CD4-positive, alpha-beta T cell treated with Interleukin-4 for 1 hour (primary cell): ENCODE measurements around the gene FOXL3.

Experiments used
- DNase-seq, 2 donors: peaks; one replicate each; pipeline ENCODE4 v3.0.0-alpha.2; 2020 to 2022

FOXL3 gene

DNA sequence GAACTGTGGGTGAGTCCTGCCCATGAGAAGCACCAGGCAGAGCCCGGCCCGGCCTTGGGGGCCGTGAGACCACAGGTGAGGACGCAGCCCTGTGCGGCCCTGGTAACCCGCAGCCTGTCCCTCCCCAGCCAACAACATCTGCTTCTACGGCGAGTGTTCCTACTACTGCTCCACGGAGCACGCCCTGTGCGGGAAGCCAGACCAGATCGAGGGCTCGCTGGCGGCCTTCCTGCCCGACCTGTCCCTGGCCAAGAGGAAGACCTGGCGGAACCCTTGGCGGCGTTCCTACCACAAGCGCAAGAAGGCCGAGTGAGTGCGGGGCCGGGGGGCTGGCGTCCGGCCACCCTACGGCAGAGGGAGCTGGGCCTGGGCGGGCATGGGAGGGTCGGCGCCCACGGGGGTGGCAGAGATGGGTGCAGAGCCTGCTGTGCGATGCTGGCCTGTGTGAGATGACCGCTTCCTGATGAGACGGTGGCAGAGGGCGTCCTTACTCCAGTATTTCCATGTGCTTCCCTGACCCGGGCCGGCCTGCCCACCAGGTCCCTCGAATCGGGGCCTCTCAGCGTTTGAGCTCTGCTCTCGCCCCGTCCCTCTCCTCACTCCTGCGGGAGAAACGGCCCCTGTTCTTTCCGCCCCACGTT lies 34.1 kb upstream of the FOXL3 start:
- no peak for DNase-seq

DNA sequence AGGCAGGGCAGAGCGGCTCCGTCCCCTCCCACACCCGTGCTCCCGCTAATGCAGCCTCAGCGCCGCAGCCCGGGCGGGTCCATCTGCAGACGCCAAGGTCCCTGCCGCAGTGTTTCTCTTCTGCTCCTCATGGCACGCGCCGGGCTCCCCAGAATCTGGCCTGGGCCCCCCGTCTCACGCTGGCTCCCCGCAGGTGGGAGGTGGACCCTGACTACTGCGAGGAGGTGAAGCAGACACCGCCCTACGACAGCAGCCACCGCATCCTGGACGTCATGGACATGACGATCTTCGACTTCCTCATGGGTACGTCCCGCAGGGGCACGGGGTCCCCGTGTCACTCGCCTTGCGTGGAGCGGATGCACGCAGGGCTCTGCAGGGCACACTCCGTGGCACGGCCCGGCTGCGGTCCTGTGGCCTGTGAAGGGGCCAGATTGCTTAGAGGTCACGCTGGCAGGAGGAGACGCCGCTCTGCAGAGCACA lies 33.5 kb upstream of the FOXL3 start:
- no peak for DNase-seq

DNA sequence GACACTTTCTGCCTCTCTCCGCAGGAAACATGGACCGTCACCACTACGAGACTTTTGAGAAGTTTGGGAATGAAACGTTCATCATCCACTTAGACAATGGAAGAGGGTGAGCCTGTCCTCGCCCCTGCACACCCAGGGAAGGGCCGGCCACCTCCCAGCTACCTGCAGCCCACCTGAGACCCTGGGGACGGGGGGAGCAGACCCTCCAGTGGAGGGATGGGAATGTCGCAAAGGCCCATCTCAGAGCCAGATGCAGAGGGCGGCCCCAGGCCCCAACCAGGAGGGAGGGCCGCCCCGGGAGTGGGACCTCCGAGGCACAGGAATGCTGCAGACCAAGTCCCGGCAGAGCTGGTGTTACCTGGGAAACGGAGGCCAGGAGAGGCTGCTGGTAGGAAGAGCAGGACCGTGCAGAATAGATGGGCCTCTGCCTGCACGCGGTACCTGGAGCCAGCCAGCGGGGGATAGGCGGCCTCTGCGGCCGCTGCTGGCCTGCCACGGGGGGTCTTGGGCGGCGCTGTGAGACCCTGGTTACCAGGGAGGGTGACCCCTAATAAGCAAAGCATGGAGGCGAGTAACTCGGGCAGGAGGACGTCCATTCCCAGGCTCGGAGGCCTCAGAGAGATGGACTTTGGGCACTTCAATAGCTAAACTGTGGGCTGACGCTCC lies 32.9 kb upstream of the FOXL3 start:
- no peak for DNase-seq

DNA sequence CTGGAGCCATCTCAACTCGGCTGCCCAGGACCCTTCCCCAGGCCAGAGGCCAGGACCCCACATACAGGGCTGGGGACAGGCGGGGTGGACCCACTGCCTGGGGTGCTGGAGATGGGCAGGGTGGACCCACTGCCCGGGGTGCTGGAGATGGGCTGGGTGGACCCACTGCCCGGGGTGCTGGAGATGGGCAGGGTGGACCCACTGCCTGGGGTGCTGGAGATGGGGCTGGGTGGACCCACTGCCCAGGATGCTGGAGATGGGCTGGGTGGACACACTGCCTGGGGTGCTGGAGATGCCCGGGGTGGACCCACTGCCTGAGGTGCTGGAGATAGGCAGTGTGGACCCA lies 32.4 kb upstream of the FOXL3 start:
- DNase-seq = no peak

DNA sequence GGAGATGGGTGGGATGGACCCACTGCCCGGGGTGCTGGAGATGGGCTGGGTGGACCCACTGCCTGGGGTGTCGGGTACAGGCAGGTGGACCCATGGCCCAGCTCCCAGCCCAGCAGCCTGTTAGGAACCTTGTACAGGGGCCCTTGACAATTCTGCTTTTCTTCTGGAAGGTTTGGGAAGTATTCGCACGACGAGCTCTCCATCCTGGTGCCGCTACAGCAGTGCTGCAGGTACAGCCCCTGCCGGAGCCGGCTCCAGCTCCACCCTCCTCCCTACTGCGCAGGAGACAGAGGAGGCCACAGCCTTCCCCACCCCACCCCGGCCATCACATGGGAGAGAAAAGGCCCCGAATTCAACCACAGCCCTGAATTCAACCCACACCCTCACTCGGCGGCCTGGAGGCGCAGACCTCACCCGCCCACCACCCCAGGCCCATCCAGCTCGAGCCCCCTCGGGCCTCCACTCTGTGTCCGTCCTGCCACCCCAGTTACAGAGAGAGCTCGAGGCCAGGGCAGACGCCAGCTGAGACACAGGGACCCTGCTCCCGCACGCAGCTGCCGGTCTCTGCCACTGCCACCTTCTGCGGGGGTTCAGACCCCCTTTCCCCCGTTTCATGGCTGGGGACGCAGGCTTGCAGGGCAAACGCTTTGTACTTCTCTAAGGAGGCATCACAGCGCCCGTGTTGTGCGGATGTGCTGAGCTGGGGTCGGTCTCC lies 31.3 kb upstream of the FOXL3 start:
- no peak for DNase-seq

DNA sequence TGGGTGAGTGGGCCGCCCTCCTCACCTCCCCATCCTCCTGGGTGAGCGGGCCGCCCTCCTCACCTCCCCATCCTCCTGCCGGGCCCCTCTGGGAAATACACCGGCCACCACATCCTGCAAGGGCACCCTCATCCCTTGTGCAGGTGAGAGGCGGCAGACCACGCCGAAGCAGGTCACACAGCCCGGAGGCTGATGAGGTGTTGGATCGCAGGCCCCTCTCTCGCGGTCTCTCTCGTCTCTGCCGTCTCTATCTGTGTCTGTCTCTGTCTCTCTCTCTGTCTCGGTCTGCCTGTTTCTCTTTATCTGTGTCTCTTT lies 30.8 kb upstream of the FOXL3 start:
- no peak for DNase-seq

DNA sequence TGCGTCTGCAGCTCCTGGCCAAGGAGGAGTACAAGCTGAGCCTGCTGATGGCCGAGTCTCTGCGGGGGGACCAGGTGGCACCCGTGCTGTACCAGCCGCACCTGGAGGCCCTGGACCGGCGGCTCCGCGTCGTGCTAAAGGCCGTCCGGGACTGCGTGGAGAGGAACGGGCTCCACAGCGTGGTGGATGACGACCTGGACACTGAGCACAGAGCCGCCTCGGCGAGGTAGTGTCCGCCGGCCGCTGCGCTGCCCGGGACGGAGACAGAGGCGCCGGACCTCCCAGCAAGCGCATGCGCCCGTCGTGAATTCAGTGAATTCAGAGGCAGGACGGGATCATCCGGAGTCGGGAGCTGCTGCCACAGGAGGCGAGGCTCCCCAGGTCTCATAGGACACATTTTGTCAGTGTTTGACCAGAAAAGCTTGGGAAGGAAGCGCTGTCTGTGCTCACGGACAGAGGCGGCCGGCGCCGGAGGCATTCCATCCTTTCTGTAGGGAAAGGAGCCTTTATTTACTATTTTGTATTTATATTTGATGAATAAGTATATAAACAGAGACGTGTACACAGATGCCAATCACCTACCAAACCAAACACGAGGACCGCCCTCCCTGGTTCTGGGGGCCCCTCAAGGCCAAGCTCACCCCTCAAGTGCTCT lies 30.1 kb upstream of the FOXL3 start:
- DNase-seq = no peak

DNA sequence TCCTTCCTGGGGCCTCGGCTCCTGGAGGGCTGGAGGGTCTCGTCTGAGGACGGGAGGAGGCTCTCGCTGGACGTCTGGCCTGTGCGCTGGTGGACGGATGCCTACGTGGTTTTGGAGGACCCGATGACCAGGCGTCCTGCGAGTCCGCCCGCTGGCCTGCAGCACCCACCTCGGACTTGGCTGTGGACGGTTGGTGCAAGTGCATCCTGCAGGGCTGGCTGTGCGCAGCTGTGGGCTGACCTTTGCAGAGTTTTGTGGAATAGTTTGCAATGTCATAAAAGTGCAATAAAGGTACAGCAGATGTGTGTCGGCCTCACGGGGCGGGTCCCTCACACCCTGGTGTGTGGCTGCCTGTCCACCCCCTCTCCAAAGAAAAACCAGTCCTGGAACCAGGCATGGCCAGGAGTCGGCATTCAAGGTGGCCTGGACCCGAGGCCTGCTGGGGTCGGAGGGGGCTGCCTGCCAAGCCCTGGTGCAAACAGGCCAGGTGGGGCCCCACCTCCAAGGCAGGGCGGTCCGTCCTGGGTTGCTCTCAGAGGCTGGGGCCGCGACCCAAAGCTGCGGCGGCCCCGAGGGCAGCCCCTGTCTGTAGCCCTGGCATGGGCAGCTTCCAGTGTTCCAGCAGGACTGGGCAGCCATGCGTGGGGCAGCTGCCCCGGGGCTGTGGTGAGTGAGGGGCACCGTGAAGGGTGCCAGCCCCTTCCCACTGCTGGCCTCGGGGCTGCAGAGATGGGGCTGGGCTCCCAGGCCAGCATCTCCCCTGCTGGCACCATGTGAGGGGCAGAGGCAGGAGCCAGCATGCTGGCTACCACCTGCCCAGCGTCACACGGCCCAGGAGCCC lies 29.3 kb upstream of the FOXL3 start:
- DNase-seq = no peak

DNA sequence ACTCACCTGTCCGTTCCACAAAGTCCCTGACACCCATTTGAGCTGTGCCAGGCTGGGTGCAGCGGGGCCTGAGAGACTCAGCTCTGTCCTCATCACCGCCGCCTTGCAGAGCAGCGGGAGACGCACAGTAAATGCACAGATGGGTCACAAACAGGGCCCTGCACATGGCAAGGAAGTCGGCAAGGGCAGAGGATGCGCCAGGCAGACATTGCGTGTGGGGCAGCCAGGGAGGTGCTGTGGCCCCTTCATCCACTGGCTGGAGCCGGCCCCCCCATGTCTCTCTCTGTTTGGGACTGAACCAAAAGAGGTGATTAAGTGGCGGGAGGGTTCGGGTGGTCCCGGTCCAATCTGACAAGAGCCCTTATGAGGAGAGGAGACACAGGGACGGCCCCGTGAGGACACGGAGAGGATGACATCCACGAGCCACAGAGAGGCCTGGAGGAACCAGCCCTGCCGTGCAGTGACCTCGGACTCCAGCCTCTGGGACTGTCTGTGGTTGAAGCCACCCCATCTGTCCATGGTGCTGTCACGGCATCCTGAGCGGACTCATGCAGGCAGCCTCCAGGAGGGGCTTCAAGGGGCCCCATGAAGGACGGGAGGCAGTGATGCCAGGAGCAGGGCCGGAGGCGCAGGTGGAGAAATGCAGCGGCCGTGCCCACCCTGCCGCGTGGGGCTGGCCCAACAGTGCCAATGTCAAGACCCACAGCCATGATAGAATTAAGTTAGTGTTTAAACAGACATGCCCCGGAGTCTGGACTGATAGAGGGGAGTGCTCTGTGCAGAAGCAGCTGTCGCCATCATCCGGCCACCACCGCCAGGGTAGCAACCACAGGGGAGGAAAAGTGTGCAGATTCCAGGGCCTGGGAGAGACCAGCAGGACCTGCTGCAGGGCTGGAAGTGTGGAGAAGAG lies 28.4 kb upstream of the FOXL3 start:
- no peak for DNase-seq

DNA sequence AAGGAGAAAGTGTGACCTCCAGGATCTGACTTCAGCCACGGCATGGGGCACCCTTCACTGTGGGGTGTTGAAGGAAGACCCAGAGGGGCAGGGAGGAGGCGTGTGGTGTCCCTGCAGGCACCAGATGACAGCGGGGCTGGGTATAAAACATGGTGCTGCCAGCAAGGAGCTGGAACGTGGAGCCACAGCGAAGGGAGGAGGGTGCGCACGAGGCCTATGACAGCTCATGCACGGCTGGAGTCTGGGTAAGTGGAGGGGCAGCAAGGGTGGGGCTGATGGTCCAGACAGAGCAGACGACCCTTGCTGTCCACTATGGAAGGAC lies 27.8 kb upstream of the FOXL3 start:
- no peak for DNase-seq

DNA sequence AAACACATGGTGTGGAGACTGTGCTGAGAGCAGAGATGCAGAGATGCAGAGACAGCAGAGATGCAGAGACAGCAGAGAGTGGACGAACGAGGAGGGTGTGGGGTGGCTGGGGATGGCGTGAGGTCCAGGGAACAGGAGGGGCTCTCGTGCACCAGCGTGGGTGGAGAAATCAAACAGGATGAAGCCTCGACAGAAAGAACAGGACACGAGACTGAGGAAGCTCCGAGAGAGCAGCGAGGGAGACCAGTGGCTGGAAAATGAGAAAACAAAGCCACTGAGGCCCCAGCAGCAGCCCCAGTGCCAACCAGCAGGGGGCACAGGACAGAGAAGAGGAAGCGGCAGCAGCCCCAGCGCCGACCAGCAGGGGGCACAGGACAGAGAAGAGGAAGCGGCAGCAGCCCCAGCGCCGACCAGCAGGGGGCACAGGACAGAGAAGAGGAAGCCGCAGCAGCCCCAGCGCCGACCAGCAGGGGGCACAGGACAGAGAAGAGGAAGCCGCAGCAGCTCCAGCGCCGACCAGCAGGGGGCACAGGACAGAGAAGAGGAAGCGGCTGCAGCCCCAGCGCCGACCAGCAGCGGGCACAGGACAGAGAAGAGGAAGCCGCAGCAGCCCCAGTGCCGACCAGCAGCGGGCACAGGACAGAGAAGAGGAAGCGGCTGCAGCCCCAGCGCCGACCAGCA lies 27.2 kb upstream of the FOXL3 start:
- peak; percentile 53 to 54 for DNase-seq

DNA sequence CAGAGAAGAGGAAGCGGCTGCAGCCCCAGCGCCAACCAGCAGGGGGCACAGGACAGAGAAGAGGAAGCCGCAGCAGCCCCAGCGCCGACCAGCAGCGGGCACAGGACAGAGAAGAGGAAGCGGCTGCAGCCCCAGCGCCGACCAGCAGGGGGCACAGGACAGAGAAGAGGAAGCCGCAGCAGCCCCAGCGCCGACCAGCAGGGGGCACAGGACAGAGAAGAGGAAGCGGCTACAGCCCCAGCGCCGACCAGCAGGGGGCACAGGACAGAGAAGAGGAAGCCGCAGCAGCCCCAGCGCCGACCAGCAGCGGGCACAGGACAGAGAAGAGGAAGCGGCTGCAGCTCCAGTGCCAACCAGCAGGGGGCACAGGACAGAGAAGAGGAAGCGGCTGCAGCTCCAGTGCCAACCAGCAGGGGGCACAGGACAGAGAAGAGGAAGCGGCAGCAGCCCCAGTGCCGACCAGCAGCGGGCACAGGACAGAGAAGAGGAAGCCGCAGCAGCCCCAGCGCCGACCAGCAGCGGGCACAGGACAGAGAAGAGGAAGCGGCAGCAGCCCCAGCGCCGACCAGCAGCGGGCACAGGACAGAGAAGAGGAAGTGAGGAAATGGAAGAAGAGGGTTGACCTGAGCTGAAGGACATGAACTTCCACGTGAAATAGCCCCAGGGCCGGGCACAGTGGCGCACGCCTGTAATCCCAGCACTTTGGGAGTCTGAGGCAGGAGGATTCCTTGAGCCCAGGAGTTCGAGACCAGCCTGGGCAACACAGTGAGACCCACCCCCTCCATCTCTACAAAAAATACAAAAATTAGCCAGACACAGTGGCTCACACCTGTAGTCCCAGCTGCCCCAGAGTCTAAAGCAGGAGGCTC lies 26.3 kb upstream of the FOXL3 start:
- peak; percentile 31 to 73 for DNase-seq

DNA sequence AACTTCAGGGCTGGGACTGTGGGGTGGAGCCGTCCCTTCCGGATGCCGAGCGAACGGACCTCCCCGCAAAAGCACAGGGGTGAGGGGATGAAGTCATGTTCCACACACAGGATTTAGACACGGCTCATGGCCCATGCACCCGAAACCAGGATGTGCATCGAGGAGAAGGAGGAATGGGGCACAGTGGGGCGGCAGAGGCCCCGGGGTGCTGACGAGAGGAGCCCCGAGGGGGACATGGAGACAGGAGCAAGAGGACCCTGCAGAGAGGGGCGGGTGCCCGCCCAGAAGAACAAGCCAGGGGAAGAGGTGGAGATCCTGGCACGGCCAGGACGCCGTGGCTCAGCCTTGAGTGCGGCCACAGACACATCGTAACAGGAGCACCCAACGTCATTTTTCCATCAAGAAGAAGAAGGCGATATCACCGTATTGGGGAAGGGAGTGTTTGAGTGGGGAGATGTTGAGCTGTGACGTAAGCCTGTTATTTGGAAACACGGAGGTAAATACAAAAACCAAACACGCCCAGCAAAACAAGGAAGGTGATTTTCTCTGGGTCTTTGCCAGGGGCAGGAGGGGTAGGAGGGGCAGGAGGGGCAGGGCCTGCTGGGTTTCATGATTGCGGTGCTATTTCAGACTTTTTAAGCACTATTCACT lies 25.3 kb upstream of the FOXL3 start:
- no peak for DNase-seq

DNA sequence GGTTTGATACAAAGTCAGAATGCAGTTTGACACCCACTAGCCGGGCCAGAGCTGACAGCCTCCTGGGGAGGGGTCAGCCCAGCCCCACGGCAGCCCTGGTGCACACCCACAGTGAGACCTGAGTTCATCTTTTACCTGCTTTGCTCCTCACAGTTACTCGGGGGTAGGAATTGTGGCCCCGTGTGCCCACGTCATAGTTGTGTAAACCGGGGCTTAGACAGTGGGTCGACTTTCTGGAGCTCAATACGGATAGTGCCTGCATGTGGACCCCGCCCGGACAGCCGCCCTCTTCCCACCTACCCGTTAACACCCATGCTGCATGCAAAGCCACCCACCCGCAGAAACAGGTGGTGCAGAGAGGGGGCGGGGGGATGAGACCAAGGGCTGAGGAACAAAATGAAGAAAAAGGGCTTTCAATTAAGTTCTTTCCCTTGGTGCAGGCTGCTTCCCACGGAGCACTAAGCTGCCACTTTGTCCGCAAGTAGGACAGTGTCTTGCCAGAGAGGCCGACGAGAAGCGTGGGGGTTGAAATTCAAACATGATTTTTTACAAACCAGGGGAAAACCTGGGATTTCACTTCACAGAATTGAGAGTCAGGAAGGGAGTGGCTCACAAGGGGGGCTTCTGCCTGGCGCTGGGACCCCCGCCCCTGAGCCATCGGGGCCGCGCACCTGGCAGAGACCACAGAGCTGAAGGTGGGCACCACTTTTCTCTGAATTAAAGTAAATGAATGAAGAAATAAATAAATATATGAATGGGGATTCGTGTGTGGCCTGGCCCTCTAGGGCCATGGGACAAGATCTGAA lies 24.6 kb upstream of the FOXL3 start:
- no peak for DNase-seq

DNA sequence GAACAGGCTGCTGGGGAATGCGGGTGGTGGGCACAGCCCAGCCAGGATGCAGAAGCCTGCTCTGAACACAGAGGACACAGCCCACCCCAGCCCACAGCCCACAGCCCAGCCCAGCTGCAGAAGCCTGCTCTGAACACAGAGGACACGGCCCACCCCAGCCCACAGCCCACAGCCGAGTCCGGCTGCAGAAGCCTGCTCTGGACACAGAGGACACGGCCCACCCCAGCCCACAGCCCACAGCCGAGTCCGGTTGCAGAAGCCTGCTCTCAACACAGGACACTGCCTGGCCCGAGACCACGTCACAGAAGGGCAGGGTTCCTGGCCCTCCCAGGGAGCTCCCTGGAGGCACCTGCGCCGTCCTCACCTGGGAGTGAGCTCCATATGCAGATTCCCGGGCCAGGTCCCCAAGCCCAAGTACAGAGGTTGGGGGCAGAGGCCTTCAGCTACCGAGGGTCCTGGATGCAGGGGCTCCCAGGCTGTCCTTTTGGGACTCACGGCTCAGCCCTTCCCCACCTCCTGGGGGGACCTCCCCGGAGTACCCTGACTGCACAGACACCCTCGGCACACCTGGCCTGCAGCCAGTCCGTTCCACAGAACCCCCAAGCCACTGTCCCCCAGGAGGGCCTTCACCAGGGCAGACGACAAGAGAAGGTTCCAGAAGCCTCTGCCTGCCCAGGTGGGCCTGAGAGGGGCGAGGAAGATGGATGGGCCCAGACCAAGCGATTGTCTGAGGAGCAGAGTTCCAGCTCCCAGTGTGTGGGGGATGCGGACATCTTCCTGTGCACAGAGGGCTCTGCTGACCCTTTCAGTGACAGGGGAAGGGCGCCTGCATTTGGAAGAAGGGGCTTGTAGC lies 23.7 kb upstream of the FOXL3 start:
- DNase-seq = no peak

DNA sequence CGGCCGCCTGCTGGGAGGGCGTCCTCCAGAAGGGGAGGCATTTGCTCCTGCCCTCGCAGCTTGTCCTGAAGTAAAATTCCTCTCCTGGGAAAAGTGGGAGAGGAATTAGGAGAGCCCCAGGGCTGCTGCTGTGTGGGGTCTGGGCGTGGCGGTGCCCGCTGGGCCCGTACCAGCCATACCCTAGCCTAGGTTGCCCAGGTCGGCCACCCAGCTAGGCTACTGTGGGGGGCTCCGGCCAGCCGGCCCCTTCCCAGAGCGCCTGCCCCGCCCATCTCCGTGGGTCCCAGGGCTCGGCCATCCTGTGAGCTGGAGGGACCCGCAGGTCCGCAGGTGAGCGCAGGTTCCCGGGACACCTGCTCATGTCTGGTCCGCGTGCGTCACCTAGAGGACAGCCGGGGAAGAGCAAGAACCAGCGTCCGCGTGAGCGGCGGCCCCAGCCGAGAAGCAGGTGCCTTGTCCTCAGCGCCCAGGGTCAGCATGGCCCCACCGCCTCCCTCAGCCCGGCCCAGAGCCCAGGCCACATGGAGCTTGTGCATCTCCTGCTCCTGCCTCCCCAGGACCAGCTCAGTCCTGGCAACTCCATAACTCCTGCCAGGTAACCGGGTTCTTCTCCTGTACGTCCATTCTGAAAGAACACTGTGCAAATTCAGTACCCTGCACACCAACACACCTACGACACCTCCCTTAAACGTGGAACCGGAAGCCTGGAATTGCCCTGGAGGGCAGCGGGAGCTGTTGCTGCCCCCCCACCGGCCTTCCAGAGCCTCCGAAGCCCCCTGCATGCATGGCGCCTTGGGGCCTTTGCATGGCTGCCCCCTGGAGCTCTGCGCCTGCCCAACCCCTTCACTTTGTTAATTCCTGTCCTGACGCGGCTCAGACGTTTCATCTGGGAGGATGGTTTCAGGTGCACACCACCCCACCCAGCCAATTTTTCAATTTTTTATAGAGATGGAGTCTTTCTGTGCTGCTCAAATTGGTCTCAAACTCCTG lies 22.8 kb upstream of the FOXL3 start:
- DNase-seq = no peak

DNA sequence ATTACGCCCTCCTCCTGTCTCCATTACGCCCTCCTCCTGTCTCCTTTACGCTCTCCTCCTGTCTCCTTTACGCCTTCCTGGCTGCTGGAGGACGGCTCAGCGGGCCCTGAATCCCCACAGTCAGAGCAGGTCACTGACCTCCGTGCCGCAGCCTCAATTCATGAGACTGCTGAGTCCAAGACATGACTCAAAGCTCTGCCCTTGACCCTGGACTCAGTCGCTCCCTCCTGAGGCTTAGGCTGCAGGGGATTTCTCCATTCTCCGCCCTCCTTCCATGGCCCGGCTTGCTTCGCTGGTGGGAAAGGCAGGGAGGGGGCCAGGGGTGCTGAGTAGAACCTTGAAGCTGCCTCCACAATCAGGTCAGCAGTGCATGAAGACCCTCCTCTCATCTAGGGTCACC lies 21.0 kb upstream of the FOXL3 start:
- no peak for DNase-seq
